Kidney tubule cell (primary cell): ENCODE data around the gene C6.

Experiments used
- DNase-seq: peaks from one replicate; pipeline ENCODE4 v3.0.0-alpha.2; 2018; ENCODE audit warnings: low spot score

C6 gene

GRCh38 chr5:41199660-41200059 lies 13.7 kb downstream of the C6 start:
- no peak for DNase-seq

- DNase-seq: no peak
Measured at GRCh38 chr5:41196197-41196596, 17.1 kb downstream of the C6 start.

- no peak for DNase-seq
Measured at GRCh38 chr5:41195228-41195627, 18.1 kb downstream of the C6 start.

- no peak for DNase-seq
Measured at GRCh38 chr5:41194339-41194738, 19.0 kb downstream of the C6 start.

- DNase-seq: peak; percentile 13
Measured at GRCh38 chr5:41193456-41194205, 19.7 kb downstream of the C6 start.

- no peak for DNase-seq
Measured at GRCh38 chr5:41191249-41191648, 22.1 kb downstream of the C6 start.

- DNase-seq: no peak
Measured at GRCh38 chr5:41186143-41186542, 27.2 kb downstream of the C6 start.

- DNase-seq: peak; percentile 6
Measured at GRCh38 chr5:41183331-41183730, 30.0 kb downstream of the C6 start.

GRCh38 chr5:41182666-41183065 lies 30.7 kb downstream of the C6 start:
- peak; percentile 80 for DNase-seq

GRCh38 chr5:41181691-41182564 lies 31.4 kb downstream of the C6 start:
- DNase-seq: peak; percentile 7

GRCh38 chr5:41176952-41177351 lies 36.4 kb downstream of the C6 start:
- no peak for DNase-seq

- DNase-seq: no peak
Measured at GRCh38 chr5:41172012-41172411, 41.3 kb downstream of the C6 start.

- DNase-seq: peak; percentile 32
Measured at GRCh38 chr5:41161271-41161670, 52.1 kb downstream of the C6 start.

- no peak for DNase-seq
Measured at GRCh38 chr5:41157272-41157894, 55.9 kb downstream of the C6 start.

GRCh38 chr5:41156739-41157138 lies 56.6 kb downstream of the C6 start:
- DNase-seq: peak; percentile 2

- no peak for DNase-seq
Measured at GRCh38 chr5:41154491-41154890, 58.8 kb downstream of the C6 start.

GRCh38 chr5:41151564-41151963 lies 61.8 kb downstream of the C6 start:
- no peak for DNase-seq

- DNase-seq: no peak
Measured at GRCh38 chr5:41148448-41148847, 64.9 kb downstream of the C6 start.

- no peak for DNase-seq
Measured at GRCh38 chr5:41145306-41145705, 68.0 kb downstream of the C6 start.

- DNase-seq: no peak
Measured at GRCh38 chr5:41143131-41143901, 70.0 kb downstream of the C6 start.

- peak; percentile 23 for DNase-seq
Measured at GRCh38 chr5:41127967-41128690, 85.2 kb downstream of the C6 start.
